Measurements from ENCODE around the gene CTNNA2.
"Not testable (repeated sequence)": the region's sequence is repeated elsewhere in the genome, so short reads cannot be mapped to it uniquely, and the experiment has no call there.

CTNNA2 gene

GRCh38 chr2:80022018-80022417, 509.2 kb downstream of the CTNNA2 start:
- no peaks in the 10 kb centered on the region for H3K9me3 ChIP-seq (replicated peaks in 1 of 11)
- H3K27me3 ChIP-seq, result no peaks in the 10 kb centered on the region
- no peak overlapping the region for H3K9ac ChIP-seq
- no peak overlapping the region for H3K27ac ChIP-seq
- peaks cover 0 to 5% (median 0%) of the 10 kb centered on the region in 10 experiments; a peak in 1 of 20 replicates for H3K4me1 ChIP-seq
- H3K36me3 ChIP-seq, result no peaks in the 10 kb centered on the region
- H4K20me1 ChIP-seq, result no peaks in the 10 kb centered on the region
- TF ChIP-seq Cebpa-rat (IDR thresholded peaks at IDR 0.05), result no peak
- no peak overlapping the region for H3K4me2 ChIP-seq
- H3K4me3 ChIP-seq, result no peak overlapping the region

DNA sequence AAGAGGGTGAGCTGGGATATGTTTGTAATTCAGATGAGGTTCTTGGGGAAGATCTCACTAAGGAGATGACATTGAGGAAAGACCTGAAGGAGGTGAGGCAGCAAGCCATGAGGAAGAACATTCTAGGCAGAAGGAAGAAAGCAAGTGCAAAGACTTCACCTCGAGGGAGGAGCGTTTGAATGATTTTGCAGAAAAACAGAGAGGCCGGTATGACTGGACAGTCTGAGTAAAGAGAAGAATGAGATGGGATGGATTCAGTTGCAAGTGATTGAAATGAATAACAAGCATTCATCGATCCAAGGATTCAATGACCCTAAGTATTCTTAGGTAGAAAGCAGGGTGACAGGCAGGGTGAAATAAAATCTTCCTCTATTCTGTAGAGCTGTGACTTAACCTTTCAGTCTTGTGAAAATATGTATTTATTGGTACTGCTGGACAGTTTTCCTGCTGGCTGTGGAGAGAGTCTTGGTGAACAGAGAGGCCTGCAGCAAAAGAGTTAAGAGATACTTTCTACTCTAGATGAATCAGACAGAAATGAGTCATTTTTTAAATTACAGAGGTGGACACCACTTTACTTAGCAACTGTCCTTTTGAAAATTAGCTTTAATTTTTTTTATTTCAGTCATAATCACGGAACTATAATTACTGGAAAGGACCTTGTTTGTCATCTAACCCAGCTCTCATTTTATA, 513.3 kb downstream of the CTNNA2 start:
- no peak overlapping the region for H3K4me2 ChIP-seq
- H3K4me3 ChIP-seq, result no peak overlapping the region

DNA sequence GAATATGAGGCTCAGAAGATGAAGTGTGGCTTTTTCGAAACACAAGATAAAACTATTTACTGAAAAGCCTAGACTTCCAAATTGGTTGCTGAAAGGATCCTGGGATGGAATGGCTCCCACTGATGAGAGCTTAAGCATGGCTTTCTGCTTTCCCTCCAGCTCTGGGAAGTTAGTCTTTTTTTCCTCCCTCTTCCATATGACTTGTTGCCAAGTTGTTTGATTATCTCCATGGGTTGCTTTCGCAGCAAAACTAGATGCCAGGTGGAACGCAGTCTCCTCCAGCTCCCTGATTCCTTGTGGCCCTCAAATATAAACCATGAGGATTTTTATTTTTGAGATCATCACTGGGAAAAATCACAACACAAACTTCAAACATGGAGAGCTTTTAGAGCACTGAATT, 515.2 kb downstream of the CTNNA2 start:
- no peak overlapping the region for H3K4me2 ChIP-seq
- H3K36me3 ChIP-seq, result no peaks in the 10 kb centered on the region
- peaks cover 0 to 10% (median 2%) of the 10 kb centered on the region in 10 experiments; a peak in 7 of 20 replicates for H3K4me1 ChIP-seq
- no peak overlapping the region for H3K9ac ChIP-seq
- H3K4me3 ChIP-seq, result no peak overlapping the region
- H3K9me3 ChIP-seq (replicated peaks in 1 of 11), result no peaks in the 10 kb centered on the region
- H4K20me1 ChIP-seq, result no peaks in the 10 kb centered on the region
- no peaks in the 10 kb centered on the region for H3K27me3 ChIP-seq
- H3K27ac ChIP-seq, result no peak overlapping the region
- TF ChIP-seq Cebpa-rat (IDR thresholded peaks at IDR 0.05), result no peak

More for the DNA sequence above, 513.3 kb downstream of the CTNNA2 start:
- Histone ChIP-seq H3K27me3 (no peaks in the 10 kb centered on the region), H3K4me1 (peaks cover 0 to 10% (median 2%) of the 10 kb centered on the region in 10 experiments; a peak in 7 of 20 replicates), H4K20me1 (no peaks in the 10 kb centered on the region), H3K36me3 (no peaks in the 10 kb centered on the region), H3K9me3 (replicated peaks in 1 of 11) (no peaks in the 10 kb centered on the region), H3K9ac (no peak overlapping the region), H3K27ac (no peak overlapping the region)
- TF ChIP-seq Cebpa-rat (IDR thresholded peaks at IDR 0.05), result no peak

- no peaks in the 10 kb centered on the region for H3K27me3 ChIP-seq
- H3K4me3 ChIP-seq, result no peak overlapping the region
- no peak for TF ChIP-seq Cebpa-rat (IDR thresholded peaks at IDR 0.05)
- H4K20me1 ChIP-seq, result no peaks in the 10 kb centered on the region
- H3K9me3 ChIP-seq (replicated peaks in 1 of 11), result no peaks in the 10 kb centered on the region
- no peak overlapping the region for H3K9ac ChIP-seq
- peaks cover 0 to 10% (median 2%) of the 10 kb centered on the region in 10 experiments; a peak in 7 of 20 replicates for H3K4me1 ChIP-seq
- H3K36me3 ChIP-seq, result no peaks in the 10 kb centered on the region
- no peak overlapping the region for H3K27ac ChIP-seq
- no peak overlapping the region for H3K4me2 ChIP-seq
These were observed 515.7 kb downstream of the CTNNA2 start for GRCh38 chr2:80028584-80028983.

DNA sequence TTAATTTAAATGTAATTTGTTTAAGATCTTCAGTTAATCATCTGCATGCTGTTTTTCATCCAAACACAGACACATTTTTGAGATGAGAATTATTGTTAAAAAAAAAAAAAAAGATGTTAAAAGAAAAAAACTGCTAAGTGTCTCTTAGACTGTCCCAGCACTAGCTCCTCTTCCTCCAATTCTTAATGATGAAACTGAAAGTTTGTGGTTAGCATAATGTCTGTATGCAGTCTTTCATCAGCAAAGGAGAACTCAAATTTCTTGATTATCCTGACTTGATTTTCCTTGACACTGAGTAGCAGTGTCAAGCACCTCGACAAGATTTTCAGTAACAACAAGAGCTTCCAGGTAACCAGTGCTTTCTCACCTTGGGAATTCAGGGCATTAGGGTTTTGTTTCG, 517.3 kb downstream of the CTNNA2 start:
- Histone ChIP-seq H3K9me3 (replicated peaks in 1 of 11) (no peaks in the 10 kb centered on the region), H3K36me3 (no peaks in the 10 kb centered on the region), H3K4me3 (no peak overlapping the region), H3K9ac (no peak overlapping the region), H3K27me3 (no peaks in the 10 kb centered on the region), H3K27ac (no peak overlapping the region), H3K4me2 (peak overlapping the region in 2 of 11 experiments; percentile 36 to 45; a peak in 3 of 22 replicates), H4K20me1 (no peaks in the 10 kb centered on the region), H3K4me1 (peaks cover 0 to 10% (median 2%) of the 10 kb centered on the region in 10 experiments; a peak in 7 of 20 replicates)
- no peak for TF ChIP-seq Cebpa-rat (IDR thresholded peaks at IDR 0.05)

DNA sequence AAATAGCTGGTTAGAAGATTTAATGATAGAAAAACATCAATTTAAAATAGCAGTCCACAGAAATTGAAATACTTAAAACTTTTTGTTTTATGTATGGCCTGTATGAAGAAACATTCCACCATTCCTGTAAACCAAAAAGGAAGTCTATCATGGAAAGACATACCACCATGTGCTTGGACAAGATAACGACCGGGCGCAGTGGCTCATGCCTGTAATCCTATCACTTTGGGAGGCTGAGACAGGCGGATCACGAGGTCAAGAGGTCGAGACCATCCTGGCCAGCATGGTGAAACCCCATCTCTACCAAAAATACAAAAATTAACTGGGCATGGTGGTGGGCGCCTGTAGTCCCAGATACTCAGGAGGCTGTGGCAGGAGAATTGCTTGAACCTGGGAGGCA, 519.8 kb downstream of the CTNNA2 start:
- not testable (repeated sequence) for H3K4me3 ChIP-seq; H3K36me3 ChIP-seq; H3K9ac ChIP-seq; H3K9me3 ChIP-seq (replicated peaks in 1 of 11); H3K27me3 ChIP-seq; H3K27ac ChIP-seq; H3K4me2 ChIP-seq; H4K20me1 ChIP-seq
- H3K4me1 ChIP-seq, result peaks cover 0 to 10% (median 2%) of the 10 kb centered on the region in 10 experiments; a peak in 7 of 20 replicates

- no peaks in the 10 kb centered on the region for H3K4me1 ChIP-seq
- H3K36me3 ChIP-seq, result no peaks in the 10 kb centered on the region
- no peak overlapping the region for H3K9ac ChIP-seq
- H3K27ac ChIP-seq, result no peak overlapping the region
- no peak overlapping the region for H3K4me2 ChIP-seq
- no peaks in the 10 kb centered on the region for H3K27me3 ChIP-seq
- H4K20me1 ChIP-seq, result no peaks in the 10 kb centered on the region
- TF ChIP-seq Cebpa-rat (IDR thresholded peaks at IDR 0.05), result no peak
- H3K4me3 ChIP-seq, result no peak overlapping the region
- H3K9me3 ChIP-seq (replicated peaks in 1 of 11), result no peaks in the 10 kb centered on the region
These were observed 523.0 kb downstream of the CTNNA2 start for GRCh38 chr2:80035749-80036285.

DNA sequence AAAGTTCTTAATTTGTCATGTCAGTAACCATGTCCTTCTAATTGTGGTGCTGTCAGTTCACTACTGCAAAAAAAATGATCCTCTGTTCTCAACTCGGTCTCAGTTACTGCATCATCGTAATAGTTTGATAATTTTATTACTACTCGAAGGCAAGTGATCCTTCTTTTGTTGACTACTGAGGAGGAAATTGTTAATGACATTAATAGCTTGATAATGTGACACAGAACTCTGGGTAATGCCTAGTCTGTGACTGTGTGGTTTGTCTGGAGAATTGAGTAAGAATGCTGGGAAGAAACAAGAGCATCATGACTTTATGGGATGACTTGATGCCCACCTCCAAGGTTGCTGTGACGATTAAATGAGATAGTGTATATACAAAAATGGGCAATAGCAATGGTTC, 524.5 kb downstream of the CTNNA2 start:
- H3K27me3 ChIP-seq, result no peaks in the 10 kb centered on the region
- no peaks in the 10 kb centered on the region for H3K36me3 ChIP-seq
- no peaks in the 10 kb centered on the region for H3K4me1 ChIP-seq
- no peak overlapping the region for H3K9ac ChIP-seq
- H3K4me3 ChIP-seq, result no peak overlapping the region
- H3K9me3 ChIP-seq (replicated peaks in 1 of 11), result no peaks in the 10 kb centered on the region
- H3K4me2 ChIP-seq, result no peak overlapping the region
- H3K27ac ChIP-seq, result no peak overlapping the region
- TF ChIP-seq Cebpa-rat (IDR thresholded peaks at IDR 0.05), result no peak
- no peaks in the 10 kb centered on the region for H4K20me1 ChIP-seq

DNA sequence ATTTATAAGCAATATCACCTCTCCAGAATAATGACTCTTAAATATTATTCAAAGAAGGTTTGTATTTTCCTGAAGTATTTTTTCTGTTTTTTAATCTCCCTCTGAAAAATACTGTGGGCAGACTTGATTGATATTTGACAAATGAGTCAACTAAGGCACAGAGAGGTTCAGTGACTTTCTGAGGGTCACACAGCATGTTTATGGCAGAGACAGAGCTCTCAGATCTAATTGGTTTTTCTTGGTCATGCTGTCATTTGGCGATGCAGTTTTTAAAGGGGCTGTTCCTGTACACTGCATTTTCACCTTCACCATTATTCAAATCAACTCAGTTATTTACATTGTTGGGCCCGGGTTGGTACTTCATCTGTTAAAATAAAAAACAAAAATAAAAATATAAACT, 527.4 kb downstream of the CTNNA2 start:
- no peaks in the 10 kb centered on the region for H3K36me3 ChIP-seq
- H4K20me1 ChIP-seq, result no peaks in the 10 kb centered on the region
- H3K4me3 ChIP-seq, result no peak overlapping the region
- no peaks in the 10 kb centered on the region for H3K4me1 ChIP-seq
- H3K4me2 ChIP-seq, result no peak overlapping the region
- no peak overlapping the region for H3K27ac ChIP-seq
- H3K9me3 ChIP-seq (replicated peaks in 1 of 11), result no peaks in the 10 kb centered on the region
- no peaks in the 10 kb centered on the region for H3K27me3 ChIP-seq
- no peak overlapping the region for H3K9ac ChIP-seq
- TF ChIP-seq Cebpa-rat (IDR thresholded peaks at IDR 0.05), result no peak

GRCh38 chr2:80042635-80043034, 529.8 kb downstream of the CTNNA2 start:
- no peaks in the 10 kb centered on the region for H3K4me1 ChIP-seq
- no peak for TF ChIP-seq Cebpa-rat (IDR thresholded peaks at IDR 0.05)
- no peaks in the 10 kb centered on the region for H4K20me1 ChIP-seq
- H3K4me3 ChIP-seq, result no peak overlapping the region
- no peak overlapping the region for H3K4me2 ChIP-seq
- no peaks in the 10 kb centered on the region for H3K36me3 ChIP-seq
- no peak overlapping the region for H3K9ac ChIP-seq
- H3K27ac ChIP-seq, result no peak overlapping the region
- no peaks in the 10 kb centered on the region for H3K9me3 ChIP-seq (replicated peaks in 1 of 11)
- H3K27me3 ChIP-seq, result no peaks in the 10 kb centered on the region
